ENCODE results near the gene DIAPH2. TPM values are rescaled to one million over a fixed set of nuclear protein-coding genes. Genes with fewer than 3 reads are reported as not detected.
"Not testable (repeated sequence)": the region's sequence is repeated elsewhere in the genome, so short reads cannot be mapped to it uniquely, and the experiment has no call there.

DIAPH2 gene
- total RNA-seq, 1 experiment from 2014 or later = 10.9 TPM

DNA sequence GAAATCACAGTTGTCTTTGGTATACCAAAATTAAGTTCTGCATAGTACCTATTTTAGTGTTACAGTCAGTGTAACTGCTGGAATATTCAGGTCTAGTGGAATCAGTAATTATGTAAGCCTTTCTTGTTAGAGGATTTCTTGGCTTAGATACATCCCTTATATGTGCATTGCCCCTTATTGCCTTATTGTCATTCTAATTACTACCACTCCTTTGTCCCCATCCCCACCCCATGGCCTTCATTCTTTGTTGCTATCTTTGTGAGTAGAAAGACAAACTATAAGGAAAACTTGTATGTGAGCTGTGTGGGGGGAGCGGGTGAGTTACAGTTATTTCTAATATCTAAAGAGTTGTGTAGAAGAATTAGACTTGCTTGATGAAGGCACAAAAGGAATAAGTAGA, 162.2 kb downstream of the DIAPH2 start (continued):
- TF ChIP-seq REST (IDR thresholded peaks at IDR 0.05; ENCODE audit: low read depth) (no peak), SRF (IDR thresholded peaks at IDR 0.05; ENCODE audit: low read depth) (no peak), FOSL1 (IDR thresholded peaks at IDR 0.05; ENCODE audit: low read depth) (no peak), EZH2 (IDR thresholded peaks at IDR 0.05) (no peak)
- TF ChIP-seq, protein P1, sequence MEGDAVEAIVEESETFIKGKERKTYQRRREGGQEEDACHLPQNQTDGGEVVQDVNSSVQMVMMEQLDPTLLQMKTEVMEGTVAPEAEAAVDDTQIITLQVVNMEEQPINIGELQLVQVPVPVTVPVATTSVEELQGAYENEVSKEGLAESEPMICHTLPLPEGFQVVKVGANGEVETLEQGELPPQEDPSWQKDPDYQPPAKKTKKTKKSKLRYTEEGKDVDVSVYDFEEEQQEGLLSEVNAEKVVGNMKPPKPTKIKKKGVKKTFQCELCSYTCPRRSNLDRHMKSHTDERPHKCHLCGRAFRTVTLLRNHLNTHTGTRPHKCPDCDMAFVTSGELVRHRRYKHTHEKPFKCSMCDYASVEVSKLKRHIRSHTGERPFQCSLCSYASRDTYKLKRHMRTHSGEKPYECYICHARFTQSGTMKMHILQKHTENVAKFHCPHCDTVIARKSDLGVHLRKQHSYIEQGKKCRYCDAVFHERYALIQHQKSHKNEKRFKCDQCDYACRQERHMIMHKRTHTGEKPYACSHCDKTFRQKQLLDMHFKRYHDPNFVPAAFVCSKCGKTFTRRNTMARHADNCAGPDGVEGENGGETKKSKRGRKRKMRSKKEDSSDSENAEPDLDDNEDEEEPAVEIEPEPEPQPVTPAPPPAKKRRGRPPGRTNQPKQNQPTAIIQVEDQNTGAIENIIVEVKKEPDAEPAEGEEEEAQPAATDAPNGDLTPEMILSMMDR (IDR thresholded peaks at IDR 0.05 in 2 of 3, conservative IDR thresholded peaks at IDR 0.05 in 1 of 3; ENCODE audit: borderline replicate concordance in 1 of 3, insufficient read depth in 1 of 3, low read depth in 2 of 3, low read length in 2 of 3) = no peak

DNA sequence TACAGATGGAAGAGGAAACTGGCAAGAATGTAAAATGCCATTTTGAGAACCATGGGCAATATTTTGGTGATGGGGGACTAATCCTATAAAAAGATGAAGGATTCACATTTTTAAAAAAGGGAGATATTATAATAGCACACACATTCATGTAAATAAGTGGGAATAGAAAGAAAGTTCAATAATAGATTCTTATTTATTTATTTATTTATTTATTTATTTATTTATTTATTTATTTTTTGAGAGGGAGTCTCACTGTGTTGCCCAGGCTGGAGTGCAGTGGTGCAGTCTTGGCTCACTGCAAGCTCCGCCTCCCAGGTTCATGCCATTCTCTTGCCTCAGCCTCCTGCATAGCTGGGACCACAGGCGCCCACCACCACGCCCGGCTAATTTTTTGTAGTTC, 174.8 kb downstream of the DIAPH2 start:
- H3K27ac ChIP-seq (ENCODE audit: low read depth, low read length); ATAC-seq; RAD21 ChIA-PET (ENCODE audit: low non-redundant PET in 1 of 2, low total read pairs in 2 of 2, uncharacterized antibody in 2 of 2, unreplicated experiment in 2 of 2); H3K79me2 ChIP-seq (ENCODE audit: insufficient read depth, low read length); H3K4me1 ChIP-seq (ENCODE audit: control insufficient read depth in 1 of 2, insufficient read depth in 2 of 2, low read length in 2 of 2); POLR2A ChIA-PET; H3K4me2 ChIP-seq (ENCODE audit: low read length); H3K9me3 ChIP-seq (ENCODE audit: control insufficient read depth in 1 of 2, insufficient read depth in 1 of 2, low read depth in 1 of 2, low read length in 2 of 2); H3K4me3 ChIP-seq (replicated peaks in 1 of 2; ENCODE audit: low read depth in 1 of 2, low read length in 2 of 2); H2AFZ ChIP-seq (ENCODE audit: low read depth, low read length, poor library complexity, severe bottlenecking); H3K27me3 ChIP-seq (ENCODE audit: insufficient read depth, low read length); CTCF ChIA-PET; H3K9ac ChIP-seq (ENCODE audit: low read length); H3K9me2 ChIP-seq (ENCODE audit: insufficient read depth); BruUV-seq (replicated peaks); H4K20me1 ChIP-seq (ENCODE audit: insufficient read depth); intact Hi-C loops (cut with micrococcal nuclease); DNase-seq (ENCODE audit: low read depth, low spot score); H3K36me3 ChIP-seq (ENCODE audit: control insufficient read depth in 1 of 2, insufficient read depth in 2 of 2, low read length in 2 of 2): not testable (repeated sequence)

Data from HCT116 (cell line).